Measurements from ENCODE around the gene USP26.
"Not testable (repeated sequence)": the region's sequence is repeated elsewhere in the genome, so short reads cannot be mapped to it uniquely, and the experiment has no call there.

Gene USP26

GRCh38 chrX:133033010-133033409 lies 63.9 kb downstream of the USP26 start:
- no peak for DNase-seq

- no peak for DNase-seq
These were observed 78.7 kb downstream of the USP26 start for GRCh38 chrX:133018229-133018628.

- no peak for DNase-seq
These were observed 89.5 kb downstream of the USP26 start for GRCh38 chrX:133007458-133007857.

DNA sequence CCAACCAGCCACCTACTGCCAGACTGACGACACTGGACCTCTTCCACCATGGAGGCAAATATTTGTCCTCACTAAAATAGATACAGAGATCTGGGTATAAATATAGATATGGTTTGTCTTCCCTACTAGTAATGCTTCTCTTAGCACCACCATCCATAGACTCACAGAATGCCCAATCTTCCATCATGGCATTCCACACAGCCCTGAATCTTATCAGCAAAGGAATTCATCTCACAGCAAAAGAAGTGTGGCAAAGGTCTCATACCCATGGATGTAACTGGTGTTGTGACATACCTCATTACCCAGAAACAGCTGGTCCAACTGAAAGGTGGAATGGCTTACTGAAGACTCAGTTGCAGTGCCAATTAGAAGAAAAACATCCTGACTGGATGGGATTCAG lies 91.3 kb downstream of the USP26 start:
- no peak for DNase-seq

DNA sequence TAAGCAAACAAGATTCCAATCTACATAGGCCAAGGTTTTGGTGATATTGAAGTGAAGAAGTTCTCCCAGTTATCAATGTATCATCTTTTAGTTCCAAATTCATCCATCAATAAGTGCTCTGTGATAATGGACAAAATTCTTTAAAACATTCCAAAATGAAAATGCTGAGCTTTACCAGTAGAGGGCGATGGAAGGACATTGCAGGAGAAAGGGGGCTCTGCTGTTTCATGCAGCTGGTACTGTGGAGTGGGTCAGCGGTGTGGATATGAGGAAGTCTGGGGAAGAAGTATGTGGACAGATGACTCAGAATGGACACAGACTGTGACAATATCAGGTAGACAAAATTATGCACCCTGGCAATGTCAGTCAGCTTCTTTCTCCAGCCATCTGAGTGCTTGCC lies 91.9 kb downstream of the USP26 start:
- peak in 1 of 14 donors; percentile 0 for DNase-seq

DNA sequence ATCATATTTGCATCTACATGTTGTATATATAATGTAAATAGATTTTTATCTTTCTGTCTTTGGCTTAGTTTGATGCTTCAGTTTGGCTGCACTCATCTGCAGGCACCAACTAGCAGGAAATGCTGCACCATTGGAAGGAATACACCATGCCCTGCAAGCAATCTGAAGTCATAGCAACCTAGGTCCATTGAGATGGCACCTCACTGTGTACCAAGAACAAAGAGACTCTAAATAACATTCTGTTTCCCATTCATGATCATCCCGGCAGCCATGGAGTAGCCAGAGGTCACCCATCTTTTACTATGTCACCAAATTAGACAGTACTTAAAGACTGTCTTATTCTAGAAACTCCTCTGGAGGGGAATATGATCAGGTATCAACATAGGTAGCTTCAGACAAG lies 97.7 kb downstream of the USP26 start:
- no peak for DNase-seq

DNA sequence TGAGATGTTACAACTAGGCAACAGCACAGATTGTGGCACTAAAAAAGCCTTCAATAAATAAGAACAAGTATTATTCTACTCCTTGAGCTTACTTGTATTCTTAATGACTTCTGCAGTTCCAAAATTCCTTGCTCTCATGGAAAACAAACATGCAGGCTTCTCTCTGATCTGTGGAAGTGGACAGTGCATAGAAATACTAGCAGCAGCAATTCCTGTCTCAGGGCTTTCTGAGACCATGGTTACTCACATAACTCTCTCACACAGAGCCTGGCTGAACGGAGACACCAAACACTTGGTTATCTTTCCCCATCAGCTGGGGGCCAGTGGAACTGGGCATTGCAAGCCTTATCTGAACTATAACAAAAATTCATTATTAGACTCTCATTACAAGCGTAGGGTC lies 106.1 kb downstream of the USP26 start:
- no peak for DNase-seq

DNA sequence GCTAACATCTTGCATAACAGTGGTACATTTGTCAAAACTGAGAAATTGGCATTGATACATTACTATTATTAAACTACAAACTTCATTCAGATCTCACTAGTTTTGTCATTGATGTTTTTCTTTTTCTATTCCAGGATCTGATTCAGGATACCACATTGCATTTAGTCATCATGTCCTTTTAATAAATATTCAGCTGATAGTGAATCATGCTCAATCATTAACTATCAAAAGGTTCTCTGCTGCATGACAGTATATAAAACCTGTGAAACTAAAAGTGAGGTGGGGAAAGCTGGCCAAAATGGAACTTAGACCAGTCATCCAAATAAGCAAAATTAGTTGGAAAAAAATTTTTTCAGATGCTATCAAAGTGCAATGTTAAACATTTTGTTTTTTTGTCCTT lies 110.4 kb downstream of the USP26 start:
- no peak for DNase-seq

DNA sequence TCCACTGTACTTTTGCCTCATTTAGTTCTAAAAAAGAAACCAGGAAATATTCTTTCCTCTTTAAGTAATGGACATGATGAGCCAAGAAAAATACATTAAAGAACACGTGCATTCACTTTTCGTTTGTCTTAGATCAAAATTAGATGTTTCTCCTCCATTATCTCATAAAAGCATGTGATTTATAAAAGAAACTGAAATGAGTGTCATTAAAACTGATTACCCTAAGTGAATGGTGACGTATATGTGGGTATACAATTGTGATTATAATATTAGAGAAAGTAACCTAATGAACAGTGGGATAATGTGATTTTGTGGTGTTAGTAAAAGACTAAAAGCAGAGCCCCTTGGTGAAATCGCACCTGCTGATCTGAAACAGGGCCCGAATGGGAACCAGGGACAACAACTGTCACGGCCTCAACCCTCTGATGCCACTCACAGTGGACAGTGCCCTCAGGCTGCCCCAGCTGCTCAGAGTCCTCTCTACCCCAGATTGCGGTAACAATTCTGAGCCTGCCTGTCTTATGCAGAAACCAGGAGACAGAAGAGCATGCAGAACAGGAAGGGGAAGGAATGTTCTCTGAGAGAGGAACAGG lies 112.8 kb downstream of the USP26 start:
- no peak for DNase-seq

- no peak for DNase-seq
These were observed 113.4 kb downstream of the USP26 start for GRCh38 chrX:132983496-132983895.

GRCh38 chrX:132980035-132980434 lies 116.9 kb downstream of the USP26 start:
- not testable (repeated sequence) for DNase-seq
